Activated CD8-positive, alpha-beta memory T cell treated with anti-CD3 and anti-CD28 coated beads for 4 hours (primary cell): ENCODE data around the gene IGLL1.
"Not testable (repeated sequence)": the region's sequence is repeated elsewhere in the genome, so short reads cannot be mapped to it uniquely, and the experiment has no call there.

ENCODE experiments used
- DNase-seq, 2 donors: peaks; one replicate each; pipeline ENCODE4 v3.0.0-alpha.2; 2020; ENCODE audit warnings: low read depth in 2 of 2

The IGLL1 gene

DNA sequence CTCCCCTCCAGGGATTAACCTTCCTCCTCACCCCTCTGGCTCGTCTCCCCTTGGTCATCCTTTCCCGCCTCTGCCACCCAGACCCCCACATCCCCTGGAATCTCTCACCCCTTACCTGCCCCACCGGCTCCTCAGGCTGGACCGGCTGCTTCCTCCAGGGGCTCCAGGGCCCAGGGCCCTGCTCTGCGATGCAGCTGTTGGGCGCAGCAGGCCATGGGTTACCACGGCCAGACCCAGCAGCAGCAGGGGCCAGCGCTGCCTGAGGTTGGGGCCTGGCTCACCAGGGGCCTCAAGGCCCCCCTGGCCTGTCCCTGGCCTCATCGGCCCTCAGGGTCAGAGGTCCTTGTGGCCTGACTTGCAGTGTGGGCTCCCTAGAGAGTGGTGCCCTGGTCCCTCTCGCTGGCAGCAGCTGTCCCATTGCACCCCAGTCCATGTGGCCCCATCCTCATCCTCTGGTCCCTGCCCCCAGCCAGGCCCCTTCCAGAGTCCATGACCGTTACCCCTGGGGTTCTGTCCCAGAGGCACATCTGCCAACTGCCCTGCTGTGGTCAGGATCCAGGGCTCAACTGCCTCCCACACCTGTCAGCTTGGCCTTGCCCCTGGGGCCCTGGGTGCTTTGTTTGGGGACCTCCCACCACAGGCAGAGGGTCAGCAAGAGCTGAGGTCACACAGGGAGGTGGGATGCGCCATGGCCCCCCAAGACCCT lies at the start of gene IGLL1:
IGLL1 (minus strand) TSS at position 421 of the 706 bp plus-strand sequence; CDS start at position 321, 100 bp downstream.
- DNase-seq, result no peak

DNA sequence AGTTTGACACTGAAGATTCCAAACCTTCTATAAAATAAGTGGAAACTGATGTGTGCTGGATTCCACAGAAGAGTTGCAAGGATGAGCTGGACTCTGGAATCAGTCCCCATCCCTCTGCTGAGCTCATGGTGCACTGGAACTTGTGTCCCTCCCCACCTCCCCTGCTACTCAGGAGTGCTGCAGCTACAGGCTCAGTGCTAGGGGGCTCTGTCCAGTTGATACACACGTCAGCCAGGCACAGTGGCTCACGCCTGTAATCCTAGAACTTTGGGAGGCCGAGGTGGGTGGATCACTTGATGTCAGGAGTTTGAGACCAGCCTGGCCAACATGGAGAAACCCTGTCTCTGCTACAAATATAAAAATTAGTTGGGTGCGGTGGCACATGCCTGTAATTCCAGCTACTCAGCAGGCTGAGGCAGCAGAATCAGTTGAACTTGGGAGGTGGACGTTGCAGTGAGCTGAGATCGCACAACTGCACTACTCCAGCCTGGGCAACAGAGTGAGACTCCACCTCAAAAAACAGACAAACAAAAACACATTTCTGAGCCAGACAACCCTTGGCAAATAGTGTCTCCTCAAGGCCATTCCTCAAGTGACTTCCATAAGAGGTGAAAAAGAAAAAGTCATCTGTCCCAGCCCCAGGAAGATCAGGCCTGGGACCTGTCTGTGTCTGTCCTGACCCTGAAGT lies 48.1 kb upstream of the IGLL1 start:
- not testable (repeated sequence) for DNase-seq

DNA sequence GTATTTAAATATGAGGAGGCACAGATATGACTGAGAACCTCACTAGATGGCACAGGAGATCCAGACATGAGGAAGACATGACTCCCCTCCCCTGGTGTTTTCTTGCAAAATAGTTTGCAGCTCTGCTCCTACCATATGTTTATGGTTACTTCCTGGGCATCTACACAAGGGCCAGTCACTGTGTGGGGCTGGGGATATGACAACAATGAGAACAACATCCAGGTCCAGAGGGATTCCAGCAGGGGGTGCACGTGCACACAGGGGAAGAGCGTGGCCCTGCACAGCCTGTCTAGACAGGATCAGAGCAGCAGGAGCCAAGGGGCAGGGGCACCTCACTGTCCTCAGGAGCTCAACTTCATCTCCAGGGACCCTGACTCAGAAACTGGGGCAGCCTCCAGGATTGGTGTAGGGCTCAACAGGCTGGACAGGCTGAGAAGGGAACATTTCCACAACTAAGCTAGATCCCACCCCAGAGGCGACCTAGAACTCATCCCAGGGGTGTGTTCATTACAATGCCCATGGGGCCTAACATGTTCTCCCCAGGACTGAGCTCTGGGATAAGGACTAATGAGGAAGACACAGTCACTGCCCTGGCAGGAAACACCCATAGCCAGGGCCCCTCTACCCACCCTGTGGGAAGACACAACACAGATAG lies 47.4 kb upstream of the IGLL1 start:
- DNase-seq, result peak; percentile 17 to 22

DNA sequence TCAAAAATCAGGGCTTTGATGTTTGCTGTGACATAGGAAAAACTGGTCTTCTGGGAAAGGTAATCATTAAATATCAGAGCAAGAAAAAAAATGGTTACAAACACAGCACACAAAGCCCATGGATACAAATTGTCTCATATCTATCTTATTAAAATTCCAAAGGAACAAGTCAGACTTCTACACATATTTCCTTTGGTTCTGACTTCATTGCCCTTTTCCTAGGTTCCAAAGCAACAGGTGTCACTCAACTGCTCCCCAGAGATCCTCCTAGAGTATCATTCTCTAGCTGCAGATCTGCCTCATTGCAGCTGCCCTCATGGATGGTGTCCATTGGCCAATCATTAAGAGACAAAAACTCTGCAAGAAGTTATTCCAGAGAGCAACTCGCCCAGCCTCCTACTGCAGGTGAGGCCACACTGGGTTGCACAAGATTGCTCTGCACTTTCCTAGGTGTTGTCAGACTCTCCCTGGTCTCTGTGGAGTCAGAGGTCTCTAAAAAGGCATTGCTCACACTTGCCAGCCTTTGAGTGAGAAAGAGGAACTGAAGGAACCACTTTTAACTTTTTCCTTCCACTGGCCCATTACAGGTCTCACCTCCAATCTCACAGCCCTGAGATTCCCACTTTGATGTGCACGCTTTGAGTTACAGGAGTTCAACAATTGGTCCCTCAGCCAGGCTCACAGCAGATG lies 46.3 kb upstream of the IGLL1 start:
- DNase-seq, result no peak

DNA sequence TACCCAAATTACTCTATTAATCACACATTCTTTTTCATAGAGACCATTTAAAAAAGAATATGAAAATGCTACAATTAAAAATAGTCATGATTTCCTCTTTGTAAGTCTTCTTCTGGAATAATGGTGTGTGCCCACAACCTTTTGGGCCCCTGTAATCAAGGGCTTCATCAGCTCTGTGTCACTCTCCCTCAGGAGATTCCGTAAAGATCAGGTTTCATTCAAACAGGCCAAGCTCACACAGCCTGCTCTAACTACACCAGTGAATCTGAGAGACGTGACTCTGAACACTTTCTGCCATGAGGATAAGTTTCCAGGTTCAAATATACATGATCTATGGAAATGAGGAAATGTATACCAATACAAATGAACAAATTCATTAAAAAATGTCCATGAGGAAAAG lies 42.5 kb upstream of the IGLL1 start:
- no peak for DNase-seq

DNA sequence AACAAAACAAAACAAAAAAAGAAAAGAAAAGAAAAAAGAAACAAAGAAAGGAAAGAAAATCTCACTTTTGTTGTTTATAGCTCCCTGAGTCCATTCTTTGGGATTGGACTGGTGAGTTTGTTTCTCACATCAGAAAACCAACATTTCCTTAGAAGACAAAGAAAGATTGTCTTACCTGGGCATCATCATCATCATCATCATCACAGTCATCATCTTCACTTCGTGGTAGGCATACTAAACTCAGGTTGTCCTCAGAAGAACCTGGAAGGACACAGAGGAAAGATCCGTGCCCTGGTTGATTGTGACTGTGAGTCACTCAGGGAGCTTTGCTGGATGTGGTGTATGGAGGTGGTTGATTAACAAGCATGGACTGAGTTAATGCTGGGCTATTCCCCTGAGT lies 41.8 kb upstream of the IGLL1 start:
- DNase-seq, result not testable (repeated sequence)

DNA sequence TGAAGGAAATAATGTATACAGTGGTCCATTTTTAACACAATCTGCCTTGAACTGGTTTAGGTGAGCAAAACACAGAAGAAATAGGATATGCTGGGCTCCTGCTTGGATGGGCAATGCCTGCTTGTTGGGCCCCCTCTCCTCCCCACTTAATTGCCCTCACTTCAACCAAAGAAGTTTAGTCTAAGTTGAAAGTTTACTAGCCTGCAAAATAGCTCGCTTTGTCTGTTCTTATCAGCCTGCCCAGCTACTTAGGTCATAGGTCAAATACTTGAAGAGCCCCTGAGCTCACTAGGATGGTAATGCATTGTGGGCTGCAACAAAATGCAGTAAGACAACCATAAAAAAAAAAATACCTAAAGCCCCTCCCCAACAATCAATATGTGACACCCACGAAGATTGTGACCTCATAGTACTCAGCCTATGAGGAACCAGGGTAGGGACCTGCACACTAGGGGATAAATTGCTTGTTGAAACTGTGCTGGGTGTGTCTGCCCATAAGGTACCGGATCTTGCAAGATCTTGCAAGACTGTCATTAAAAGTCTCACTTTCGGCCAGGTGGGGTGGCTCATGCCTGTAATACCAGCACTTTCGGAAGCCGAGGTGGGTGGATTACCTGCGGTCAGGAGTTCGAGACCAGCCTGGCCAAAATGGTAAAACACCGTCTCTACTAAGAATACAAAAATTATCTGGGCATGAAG lies 41.1 kb upstream of the IGLL1 start:
- DNase-seq, result no peak

DNA sequence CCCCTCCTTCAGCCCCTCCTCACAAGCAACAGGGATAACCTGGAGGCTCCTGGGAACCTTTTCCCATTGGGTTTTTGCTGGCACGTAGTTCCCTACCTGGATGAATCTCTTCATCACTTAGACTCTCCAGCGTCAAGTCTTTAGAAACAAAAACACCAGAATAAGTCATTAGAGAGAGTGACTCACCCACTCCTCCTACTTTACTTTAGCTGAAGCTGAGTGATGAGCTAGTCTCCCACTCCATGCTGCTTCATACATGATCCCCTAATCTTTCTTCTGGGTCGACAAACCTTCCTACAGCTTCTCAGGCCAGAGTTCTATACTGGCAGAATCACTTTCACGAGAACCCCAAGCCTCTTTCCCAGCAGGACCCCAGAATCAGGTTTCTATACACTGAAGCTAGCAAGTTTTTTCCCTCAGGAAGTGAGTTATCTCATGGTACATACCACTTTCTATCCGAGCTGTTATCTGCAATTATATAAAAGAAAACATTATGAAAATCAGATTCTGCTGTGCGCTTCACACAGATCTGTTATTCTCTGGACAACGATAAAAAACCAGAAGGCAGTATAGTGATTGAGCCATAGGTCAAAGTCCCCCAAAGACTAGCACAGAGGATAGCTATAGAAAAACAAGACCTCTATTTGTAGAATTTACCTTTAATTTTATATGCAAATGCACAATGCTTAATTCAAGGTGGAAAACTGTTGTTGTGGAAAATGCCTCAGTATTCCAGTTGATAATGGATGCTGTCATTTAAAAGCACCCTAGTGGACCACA lies 33.3 kb upstream of the IGLL1 start:
- no peak for DNase-seq

DNA sequence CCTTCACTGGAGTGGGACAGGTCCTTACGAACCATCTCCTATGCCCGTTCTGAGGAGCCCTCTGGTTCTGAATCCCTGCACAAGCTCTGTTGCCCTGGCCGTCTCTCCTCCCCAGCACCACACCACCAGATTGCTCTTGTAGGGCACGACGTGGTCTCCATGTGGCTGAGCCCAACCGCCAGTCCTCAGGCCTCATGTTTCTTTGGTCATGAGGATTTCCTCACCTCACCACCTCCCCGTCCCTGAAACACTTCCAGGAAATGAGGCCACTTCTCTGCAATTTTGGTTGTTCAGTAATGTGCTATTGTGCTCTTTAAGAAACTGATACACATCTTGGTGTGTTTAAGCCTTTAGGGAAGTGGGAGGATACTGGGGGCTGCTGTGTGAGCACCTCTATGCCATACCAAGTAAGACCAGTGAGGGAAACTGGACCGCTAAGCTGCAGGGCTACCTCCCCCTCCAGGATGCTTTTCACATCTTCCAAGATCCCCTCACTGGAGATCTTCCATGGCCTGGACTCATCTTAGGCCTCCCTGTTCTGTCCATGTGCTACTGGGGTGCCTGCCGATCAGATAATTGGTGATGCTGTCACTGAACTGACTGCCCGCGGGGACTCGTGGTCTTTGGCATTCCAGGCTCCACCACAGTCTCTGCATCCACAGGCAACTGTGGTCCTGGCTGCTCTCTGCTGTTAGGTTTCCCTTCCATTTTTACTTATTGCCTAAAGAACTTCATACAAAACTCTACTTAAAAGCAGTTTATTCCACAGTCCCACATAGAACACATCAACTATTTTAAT lies 30.1 kb upstream of the IGLL1 start:
- DNase-seq, result no peak

DNA sequence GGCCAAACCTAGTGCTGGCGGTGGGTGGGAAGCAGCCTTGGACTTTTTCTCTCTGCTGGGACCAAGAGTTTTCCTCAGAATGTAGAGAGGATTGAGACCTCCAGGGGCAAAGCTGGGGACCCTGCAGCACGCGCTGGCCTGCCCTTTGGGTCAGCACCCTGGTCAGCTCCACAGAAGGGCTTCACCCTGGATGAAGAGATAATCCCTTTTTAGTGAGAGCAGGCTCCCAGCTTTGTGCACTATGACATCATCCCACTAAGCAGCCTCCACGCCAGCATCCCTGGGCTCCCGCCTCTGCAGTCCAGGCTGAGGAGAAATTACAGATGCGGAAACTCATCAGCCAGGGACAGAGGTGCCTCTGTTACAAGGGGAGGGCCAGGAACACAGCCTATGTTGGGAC lies 28.5 kb upstream of the IGLL1 start:
- DNase-seq, result no peak

DNA sequence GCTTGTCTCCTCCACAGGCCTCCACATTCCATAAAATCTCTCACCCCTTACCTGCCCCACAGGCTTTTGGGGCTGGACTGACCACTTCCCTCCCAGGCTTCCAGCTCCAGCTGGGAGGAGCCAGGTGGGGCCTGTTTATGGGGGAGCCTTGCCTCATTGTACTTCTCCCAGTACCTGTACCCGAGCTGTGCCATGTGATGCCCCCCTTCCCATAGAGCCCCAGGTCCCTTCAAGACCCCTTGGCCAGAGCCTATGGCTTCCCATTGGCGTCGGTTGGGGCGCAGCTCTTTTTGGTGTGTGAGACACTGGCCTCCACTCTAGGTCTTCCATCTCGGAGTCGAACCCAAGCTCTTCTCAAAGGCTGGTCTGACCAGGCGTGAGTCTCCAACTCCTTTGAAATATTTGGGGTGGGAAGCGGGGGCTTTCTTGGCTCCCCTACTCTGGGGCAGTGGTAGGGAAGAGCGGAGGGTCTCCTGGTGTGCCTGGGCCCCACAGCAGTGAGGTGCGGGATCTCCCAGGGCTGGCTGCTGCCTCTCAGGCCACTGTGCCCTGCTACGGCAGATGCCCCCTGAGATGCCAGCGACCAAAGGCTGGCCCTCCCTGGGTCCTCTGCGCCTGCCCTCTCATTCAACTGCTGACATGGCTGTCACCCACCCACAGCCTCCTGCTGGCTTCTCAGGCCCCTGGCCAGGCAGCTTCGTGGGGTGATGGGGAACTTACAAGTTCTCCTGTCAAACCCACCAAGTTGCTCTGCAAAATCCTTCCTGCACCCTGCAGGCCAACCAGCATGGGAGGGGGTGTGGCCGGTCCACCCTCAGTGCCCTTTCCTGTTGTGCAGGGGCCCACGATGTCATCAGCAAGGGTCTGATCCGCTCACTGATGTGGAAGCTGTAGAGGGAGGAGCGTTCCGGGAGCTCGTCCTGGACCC lies 26.4 kb upstream of the IGLL1 start:
- no peak for DNase-seq

DNA sequence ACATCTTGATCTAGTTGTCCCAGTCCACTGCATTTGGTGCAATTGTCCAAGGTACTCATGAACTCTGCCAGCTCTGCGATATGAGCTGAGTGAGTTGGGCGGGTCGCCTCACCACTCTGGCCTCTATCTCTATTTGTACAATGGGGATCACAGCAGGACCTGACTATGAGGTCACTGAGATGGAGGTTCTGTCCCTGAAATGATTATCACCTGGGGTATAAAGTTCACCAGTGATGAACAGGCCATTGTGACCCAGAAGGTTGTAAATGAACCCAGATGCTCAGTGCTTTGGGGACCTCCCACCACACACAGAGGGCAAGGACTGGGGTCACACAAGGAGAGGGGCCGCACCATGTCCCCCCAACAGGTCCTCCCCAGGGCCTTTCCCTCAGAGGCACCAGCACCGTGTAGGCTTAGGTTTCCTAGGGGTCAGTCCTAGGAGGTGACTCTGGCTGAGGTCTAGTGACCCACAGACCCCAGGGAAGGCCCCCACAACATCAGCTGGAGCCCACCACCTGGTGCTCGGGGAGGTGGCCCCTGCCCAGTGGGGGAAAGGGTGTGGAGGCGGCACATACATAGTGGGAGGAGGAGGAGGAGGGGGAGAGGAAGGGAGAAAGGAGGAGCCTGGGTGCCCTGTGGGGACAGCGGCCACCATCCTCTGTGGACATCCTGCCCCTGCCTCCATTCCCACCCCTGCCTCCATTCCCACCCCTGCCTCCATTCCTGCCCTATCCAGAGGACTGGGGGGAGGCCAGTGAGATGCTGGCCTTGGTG lies 25.0 kb upstream of the IGLL1 start:
- DNase-seq, result no peak

DNA sequence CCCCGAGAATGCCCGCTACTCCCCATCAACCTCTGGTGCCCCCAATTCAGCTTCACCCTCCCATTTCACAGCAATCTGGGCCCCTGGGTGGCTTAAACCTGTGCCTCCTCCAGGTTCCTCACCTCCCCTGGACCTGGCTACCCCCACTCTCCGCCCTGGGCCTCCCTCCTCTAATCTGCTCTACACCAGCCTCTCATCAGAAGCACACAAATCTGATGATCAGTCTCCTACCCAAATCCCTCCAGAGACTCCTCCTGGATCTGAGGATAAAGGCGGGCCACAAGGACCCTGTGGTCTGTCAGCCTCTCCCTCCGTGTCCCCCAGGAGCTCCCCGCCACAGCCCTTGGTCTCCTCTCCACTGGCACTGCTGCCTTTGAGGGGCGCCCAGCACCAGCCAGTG lies 23.2 kb upstream of the IGLL1 start:
- DNase-seq, result no peak

DNA sequence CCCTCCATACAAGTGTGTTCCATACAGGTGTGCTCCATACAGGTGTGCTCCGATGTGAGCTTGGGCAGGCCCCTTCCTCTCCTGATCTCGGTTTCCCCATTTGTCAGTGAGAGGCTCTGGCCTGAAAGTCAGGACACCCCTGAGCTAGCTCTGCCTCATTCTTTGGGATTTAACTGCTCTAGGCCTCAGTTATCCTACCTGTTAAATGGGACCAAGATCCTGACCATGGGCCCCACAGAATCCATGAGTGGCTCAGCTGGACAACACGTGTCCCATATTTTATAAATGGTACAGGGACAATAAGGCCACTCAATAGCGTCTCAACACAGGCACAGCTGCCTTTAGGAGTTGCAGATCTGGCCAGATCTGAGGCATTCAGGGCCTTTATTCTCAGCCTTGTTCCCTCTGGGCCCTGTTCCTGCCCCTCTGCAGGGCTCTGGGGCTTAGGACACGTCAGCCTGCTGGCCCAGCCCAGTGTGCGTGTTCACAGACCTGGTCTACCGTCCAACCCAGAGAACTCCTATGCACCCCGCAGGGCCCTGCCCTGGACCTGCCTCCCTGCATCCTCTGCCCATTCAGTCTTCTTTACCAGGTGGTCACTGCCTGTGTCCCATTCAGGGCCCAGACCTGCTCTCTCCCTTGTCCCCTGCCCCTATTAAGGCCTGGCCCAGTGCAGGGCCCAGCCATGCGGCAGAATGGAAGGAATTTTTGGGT lies 18.9 kb upstream of the IGLL1 start:
- DNase-seq, result no peak

DNA sequence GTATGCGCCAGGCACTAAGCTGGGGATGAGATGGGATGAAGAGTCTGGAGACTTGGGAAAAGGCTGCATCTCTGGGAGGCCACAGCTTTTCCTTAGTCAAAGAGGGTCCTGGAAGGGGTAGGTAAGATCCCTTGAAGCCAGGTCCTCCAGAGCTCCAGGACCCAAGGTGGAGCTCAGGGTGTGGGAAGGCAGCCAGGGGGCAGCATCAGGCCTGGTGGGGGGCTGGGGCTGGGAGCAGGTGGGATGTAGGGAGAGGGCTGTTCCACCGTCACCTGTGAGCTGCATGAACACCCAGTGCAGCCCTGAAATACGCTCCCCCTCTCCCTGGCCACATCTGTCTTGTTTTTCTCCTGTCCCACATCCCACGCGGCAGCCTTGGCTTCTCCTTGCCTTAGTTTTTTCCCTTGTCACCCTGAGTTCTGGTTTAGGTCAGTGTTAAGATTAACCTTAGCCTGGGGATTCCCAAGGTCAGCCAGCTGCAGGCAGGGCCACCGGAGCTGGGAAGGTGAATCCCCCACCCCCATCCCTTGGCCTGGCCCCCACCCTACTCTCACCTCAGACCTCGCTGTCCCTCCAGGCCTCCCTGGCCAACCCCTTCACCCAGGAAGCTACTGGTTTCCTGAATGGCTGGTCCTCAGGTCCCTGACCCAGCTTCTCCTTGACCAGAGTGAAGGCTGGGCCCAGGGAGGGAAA lies 17.6 kb upstream of the IGLL1 start:
- not testable (repeated sequence) for DNase-seq

DNA sequence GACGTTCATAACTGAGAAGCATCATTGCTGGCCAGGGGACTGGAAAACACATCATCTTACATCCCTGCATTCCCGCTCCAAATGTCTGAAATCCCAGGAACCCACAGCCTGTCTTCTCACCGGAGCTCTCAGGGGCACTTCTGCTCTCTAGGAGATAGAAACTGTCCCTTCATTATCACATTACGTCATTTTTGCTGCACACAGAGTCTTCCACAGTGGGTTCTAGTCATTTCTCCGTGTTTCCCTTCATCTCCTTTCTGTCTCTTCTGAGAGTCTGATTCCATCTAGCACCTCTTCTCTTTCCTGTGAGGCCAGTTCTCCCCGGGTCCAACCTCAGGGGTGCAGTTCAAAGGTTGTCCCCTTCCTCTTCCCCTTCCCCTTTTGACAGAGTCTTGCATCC lies 15.8 kb upstream of the IGLL1 start:
- DNase-seq, result not testable (repeated sequence)

DNA sequence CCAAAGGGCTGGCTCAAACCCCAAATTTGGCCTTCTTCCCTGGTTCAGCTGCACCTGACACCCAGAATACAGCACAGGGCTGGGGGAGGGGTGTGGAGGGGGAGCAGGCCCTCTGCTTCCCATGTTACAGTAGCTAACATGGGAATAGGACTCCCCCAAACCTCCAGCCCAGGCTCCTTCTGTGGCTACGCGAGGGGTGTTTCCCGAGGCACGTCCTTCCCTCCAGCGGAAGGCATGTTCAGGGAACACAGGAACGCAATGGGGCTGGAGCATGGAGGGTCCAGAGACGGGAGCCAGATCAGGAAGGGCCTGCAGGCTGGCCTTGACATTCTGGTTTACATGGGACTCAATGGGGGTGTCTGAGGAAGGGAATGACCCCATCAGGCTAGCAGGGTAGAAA lies 11.8 kb upstream of the IGLL1 start:
- DNase-seq, result no peak
